ENCODE data around the gene SYNJ1.

GRCh38 chr21:32739946-32740345 lies 12.1 kb upstream of the SYNJ1 start:
- no peak for TF ChIP-seq MXI1 (IDR thresholded peaks at IDR 0.05; ENCODE audit: borderline replicate concordance, low read depth, low read length)
- no peak for TF ChIP-seq ZFP62 (CRISPR knock-in tag; IDR thresholded peaks at IDR 0.05)
- no peak for TF ChIP-seq ZFP36L2 (CRISPR knock-in tag; IDR thresholded peaks at IDR 0.05)
- TF ChIP-seq EHMT2 (IDR thresholded peaks at IDR 0.05; ENCODE audit: borderline replicate concordance, low read depth, low read length): no peak
- no peak for TF ChIP-seq POLR2A (IDR thresholded peaks at IDR 0.05; ENCODE audit: insufficient read depth in 1 of 2, low read depth in 2 of 2, low read length in 2 of 2)
- no peak for TF ChIP-seq ZFP1 (CRISPR knock-in tag; IDR thresholded peaks at IDR 0.05)
- no peak for TF ChIP-seq ZNF235 (CRISPR knock-in tag; IDR thresholded peaks at IDR 0.05; ENCODE audit: borderline replicate concordance)
